B cell (primary cell): ENCODE data around the gene ATP7B. TPM values are rescaled to one million over a fixed set of nuclear protein-coding genes. Genes with fewer than 3 reads are reported as not detected.

Source experiments
- ATAC-seq: fragments of 200-7000 bp; cut with Tn5 transposase; one replicate; pipeline ENCODE4 v1.10.0; 2021; ENCODE audit warnings: low read depth, mild to moderate bottlenecking, moderate number of reproducible peaks, moderate library complexity
- CTCF ChIA-PET: fragments of 350-600 bp; sonication (Branson Sonifier 250); formaldehyde crosslinking; loops from one replicate; lab custom pipeline; 2021; ENCODE audit warnings: antibody characterized with exemption, inconsistent platforms; lab: Charles Lee
- POLR2A ChIA-PET: fragments of 350-600 bp; sonication (Branson Sonifier 250); formaldehyde crosslinking; loops from one replicate; lab custom pipeline; 2021; ENCODE audit warnings: antibody characterized with exemption; lab: Charles Lee
- DNase-seq: peaks from one replicate; pipeline ENCODE4 v3.0.0; 2013
- H2AFZ ChIP-seq: 2 replicates; pipeline ENCODE4 v1.6.1; 2012; ENCODE audit warnings: mild to moderate bottlenecking, low read depth, low read length; ENCODE audit not compliant: insufficient read depth, poor library complexity, severe bottlenecking
- H3K27ac ChIP-seq, 2 donors: 1 replicate in 1 of 2; 2 replicates in 1 of 2; pipeline ENCODE4 v1.5.1; 2012 to 2013; ENCODE audit warnings: low read length in 2 of 2, mild to moderate bottlenecking in 2 of 2, moderate library complexity in 1 of 2
- H3K27me3 ChIP-seq, 4 experiments: fragments of 200-600 bp in 1 of 4; sonication (generic) in 1 of 4; replicated peaks in 1 of 4; 1 replicate in 2 of 4; 2 replicates in 2 of 4; pipeline versions ENCODE4 v1.6.1 to v1.7.0; 2013 to 2016; ENCODE audit warnings: low read length in 3 of 4, mild to moderate bottlenecking in 2 of 4, mixed read lengths in 1 of 4, moderate library complexity in 1 of 4; ENCODE audit not compliant: insufficient read depth in 4 of 4, control insufficient read depth in 3 of 4; ENCODE audit errors: control extremely low read depth in 1 of 4
- H3K36me3 ChIP-seq, 2 experiments: replicated peaks in 1 of 2; 1 replicate in 1 of 2; 2 replicates in 1 of 2; pipeline versions ENCODE4 v1.6.1 to v1.7.1; 2013; ENCODE audit warnings: low read length in 1 of 2; ENCODE audit not compliant: insufficient read depth in 2 of 2, control insufficient read depth in 1 of 2; ENCODE audit errors: control extremely low read depth in 1 of 2, extremely low read depth in 1 of 2
- H3K4me1 ChIP-seq, 2 donors: fragments of 200-600 bp in 1 of 2; sonication (generic) in 1 of 2; 1 replicate in 1 of 2; 2 replicates in 1 of 2; pipeline versions ENCODE4 v1.5.1 to v1.6.1; 2013 to 2017; ENCODE audit warnings: low read length in 2 of 2; ENCODE audit not compliant: control insufficient read depth in 2 of 2, insufficient read depth in 2 of 2
- H3K4me2 ChIP-seq: replicated peaks from 2 replicates; pipeline ENCODE3; 2012; ENCODE audit warnings: mild to moderate bottlenecking, low read depth, low read length; ENCODE audit not compliant: poor library complexity, severe bottlenecking
- H3K4me3 ChIP-seq, 5 experiments: fragments of 200-600 bp in 1 of 5; sonication (generic) in 1 of 5; 1 replicate in 3 of 5; 2 replicates in 2 of 5; pipeline versions ENCODE4 v1.5.1 to v1.7.0; 2011 to 2016; ENCODE audit warnings: low read length in 4 of 5, mild to moderate bottlenecking in 4 of 5, low read depth in 2 of 5, control low read depth in 1 of 5, moderate library complexity in 1 of 5; ENCODE audit not compliant: insufficient read depth in 1 of 5; ENCODE audit errors: control extremely low read depth in 1 of 5, extremely low read depth in 1 of 5
- H3K79me2 ChIP-seq: fragments of 200-600 bp; sonication (generic); one replicate; pipeline ENCODE4 v1.6.0; 2016; ENCODE audit warnings: low read length; ENCODE audit not compliant: control insufficient read depth, insufficient read depth
- H3K9ac ChIP-seq: fragments of 200-600 bp; sonication (generic); 2 replicates; pipeline ENCODE4 v1.6.1; 2017; ENCODE audit warnings: mild to moderate bottlenecking, low read length, moderate library complexity
- H3K9me3 ChIP-seq, 3 donors: one replicate each; pipeline versions ENCODE4 v1.6.1 to v1.7.1; 2013; ENCODE audit warnings: low read length in 2 of 3; ENCODE audit not compliant: control insufficient read depth in 2 of 3, insufficient read depth in 1 of 3; ENCODE audit errors: control extremely low read depth in 1 of 3
- H4K20me1 ChIP-seq: 2 replicates; pipeline ENCODE4 v1.6.0; 2012; ENCODE audit warnings: mild to moderate bottlenecking, low read length; ENCODE audit not compliant: insufficient read depth, control insufficient read depth, poor library complexity, severe bottlenecking
- H3K27ac Mint-ChIP-seq: one replicate; pipeline ENCODE4 v1.8.0; 2021; ENCODE audit warnings: mixed read lengths
- H3K27me3 Mint-ChIP-seq: one replicate; pipeline ENCODE4 v1.8.0; 2021; ENCODE audit warnings: mixed read lengths
- H3K4me1 Mint-ChIP-seq: one replicate; pipeline ENCODE4 v1.8.0; 2021; ENCODE audit warnings: mixed read lengths
- H3K4me3 Mint-ChIP-seq: one replicate; pipeline ENCODE4 v1.8.0; 2021; ENCODE audit warnings: mixed read lengths
- H3K9me3 Mint-ChIP-seq: one replicate; pipeline ENCODE4 v1.8.0; 2022; ENCODE audit warnings: mixed read lengths; ENCODE audit not compliant: insufficient read depth
- EZH2 ChIP-seq: IDR thresholded peaks from 2 replicates; pipeline ENCODE4 v1.6.1; 2012; ENCODE audit warnings: borderline replicate concordance, low read depth, mild to moderate bottlenecking, moderate library complexity, low read length; ENCODE audit not compliant: insufficient read depth, poor library complexity, severe bottlenecking
- WGBS: methylation state at CpG from one replicate; pipeline ENCODE4 v1.1.5; 2013; ENCODE audit warnings: missing lambda C conversion rate; ENCODE audit not compliant: insufficient coverage; 5-methylcytosine and 5-hydroxymethylcytosine counted together
- intact Hi-C: fragments of 100-400 bp; cut with micrococcal nuclease; formaldehyde crosslinking; loops from one replicate; pipeline ENCODE4 v1.10.0; 2022
- polyA plus RNA-seq: library from polyadenylated mRNA; depleted of rRNA; stranded (reverse); fragments of >200 nt; gene quantifications from 2 replicates; pipeline ENCODE4 v1.2.3, GENCODE V29; 2012
- total RNA-seq, 2 donors: library from RNA; stranded (reverse); fragments of 120-200 nt in 1 of 2; gene quantifications; 1 replicate in 1 of 2; 2 replicates in 1 of 2; pipeline versions ENCODE4 v1.2.3 to v1.2.4, GENCODE V29; 2013 to 2022
- TF ChIP-seq, protein P1 (sequence below): fragments of 200-600 bp; IDR thresholded peaks from one replicate; pipeline ENCODE4 v1.8.0; 2022; ENCODE audit warnings: antibody characterized with exemption, mild to moderate bottlenecking

ATP7B gene
- total and polyA plus RNA-seq, 2 donors (not counting 1 experiment from before 2014, with no cell fraction given): 0.10 to 0.91 TPM

DNA sequence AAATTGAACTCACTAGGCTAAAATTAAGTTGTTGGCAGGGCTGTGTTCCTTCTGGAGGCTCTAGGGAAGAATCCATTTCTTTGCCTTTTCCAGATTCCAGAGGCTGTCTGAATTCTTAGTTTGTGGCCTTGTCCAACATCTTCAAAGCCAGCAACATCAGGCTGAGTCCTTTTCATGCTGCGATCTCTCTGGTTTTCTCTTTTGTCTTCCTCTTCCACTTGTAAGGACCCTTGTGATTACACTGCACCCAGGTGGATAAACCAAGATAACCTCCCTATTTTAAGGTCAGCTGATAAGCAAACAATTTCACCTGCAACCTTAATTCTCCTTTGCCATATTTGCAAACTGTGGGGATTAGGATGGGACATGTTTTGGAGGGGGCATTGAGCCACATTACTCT lies 24.8 kb upstream of the ATP7B start:
- no peaks in the 10 kb centered on the region for H3K79me2 ChIP-seq
- POLR2A ChIA-PET: no interaction called here
- H3K4me2 ChIP-seq: no peak overlapping the region
- no peak overlapping the region for H3K4me3 ChIP-seq
- Mint-ChIP-seq H3K27me3 (no peaks in the 10 kb centered on the region), H3K4me1 (peaks cover 3% of the 10 kb centered on the region), H3K9me3 (no peaks in the 10 kb centered on the region), H3K4me3 (no peak overlapping the region), H3K27ac (no peak overlapping the region)
- H3K9ac ChIP-seq: no peak overlapping the region
- no peaks in the 10 kb centered on the region for H3K27me3 ChIP-seq
- intact Hi-C loops: no loop called here
- TF ChIP-seq, protein P1, sequence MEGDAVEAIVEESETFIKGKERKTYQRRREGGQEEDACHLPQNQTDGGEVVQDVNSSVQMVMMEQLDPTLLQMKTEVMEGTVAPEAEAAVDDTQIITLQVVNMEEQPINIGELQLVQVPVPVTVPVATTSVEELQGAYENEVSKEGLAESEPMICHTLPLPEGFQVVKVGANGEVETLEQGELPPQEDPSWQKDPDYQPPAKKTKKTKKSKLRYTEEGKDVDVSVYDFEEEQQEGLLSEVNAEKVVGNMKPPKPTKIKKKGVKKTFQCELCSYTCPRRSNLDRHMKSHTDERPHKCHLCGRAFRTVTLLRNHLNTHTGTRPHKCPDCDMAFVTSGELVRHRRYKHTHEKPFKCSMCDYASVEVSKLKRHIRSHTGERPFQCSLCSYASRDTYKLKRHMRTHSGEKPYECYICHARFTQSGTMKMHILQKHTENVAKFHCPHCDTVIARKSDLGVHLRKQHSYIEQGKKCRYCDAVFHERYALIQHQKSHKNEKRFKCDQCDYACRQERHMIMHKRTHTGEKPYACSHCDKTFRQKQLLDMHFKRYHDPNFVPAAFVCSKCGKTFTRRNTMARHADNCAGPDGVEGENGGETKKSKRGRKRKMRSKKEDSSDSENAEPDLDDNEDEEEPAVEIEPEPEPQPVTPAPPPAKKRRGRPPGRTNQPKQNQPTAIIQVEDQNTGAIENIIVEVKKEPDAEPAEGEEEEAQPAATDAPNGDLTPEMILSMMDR: no peak
- no peak for TF ChIP-seq EZH2
- no peaks in the 10 kb centered on the region for H3K36me3 ChIP-seq
- CTCF ChIA-PET: no interaction called here
- peaks cover 0 to 2% (median 0%) of the 10 kb centered on the region in 3 donors for H3K9me3 ChIP-seq
- 100% methylated on average over 1 of the region's 1 CpG for WGBS
- H4K20me1 ChIP-seq: peaks cover 9% of the 10 kb centered on the region
- no peak overlapping the region for H2AFZ ChIP-seq
- H3K27ac ChIP-seq: no peak overlapping the region
- DNase-seq (no peak), ATAC-seq (no peak)
- no peaks in the 10 kb centered on the region for H3K4me1 ChIP-seq

DNA sequence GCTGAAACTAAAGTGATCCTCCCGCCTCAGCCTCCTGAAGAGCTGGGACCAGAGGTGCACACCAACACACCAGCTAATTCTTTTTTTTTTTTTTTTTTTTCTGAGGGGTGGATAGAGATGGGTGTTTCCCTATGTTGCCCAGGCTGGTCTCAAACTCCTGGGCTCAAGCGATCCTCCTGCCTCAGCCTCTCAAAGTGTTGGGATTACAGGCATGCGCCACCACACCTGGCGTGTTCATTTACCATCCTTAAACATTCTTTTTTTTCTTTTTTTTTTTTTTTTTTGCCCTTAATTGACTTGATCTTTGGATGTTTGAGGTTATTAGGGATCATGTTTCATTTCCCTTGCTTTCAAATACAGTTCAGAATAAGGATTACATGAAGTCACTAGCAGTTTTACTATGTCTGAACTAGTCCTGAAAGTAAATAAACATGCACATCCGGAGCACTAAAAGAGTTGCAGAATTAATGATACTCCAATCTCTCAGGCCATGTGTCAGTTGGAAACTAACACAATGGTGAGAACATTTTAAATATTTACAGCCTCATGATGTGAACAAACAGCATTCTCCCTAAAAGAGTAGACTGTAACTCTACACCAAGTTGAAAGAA lies 23.5 kb upstream of the ATP7B start:
- TF ChIP-seq, protein P1: no peak
- no peak for TF ChIP-seq EZH2
- WGBS: no CpG with 5 or more reads among the region's 5 CpGs
- intact Hi-C loops: no loop called here
- POLR2A ChIA-PET: no interaction called here
- DNase-seq (no peak), ATAC-seq (no peak)
- Histone ChIP-seq H3K27ac (no peak overlapping the region), H3K4me3 (no peak overlapping the region), H3K9ac (no peak overlapping the region), H3K9me3 (no peaks in the 10 kb centered on the region), H3K79me2 (no peaks in the 10 kb centered on the region), H3K4me1 (no peaks in the 10 kb centered on the region), H3K36me3 (peaks cover 0 to 3% of the 10 kb centered on the region in 2 experiments), H3K27me3 (no peaks in the 10 kb centered on the region), H3K4me2 (no peak overlapping the region), H2AFZ (no peak overlapping the region), H4K20me1 (peaks cover 9% of the 10 kb centered on the region)
- CTCF ChIA-PET: interaction anchor here (0.8 kb wide), 1 partner anchor 56 kb away, joined by 3 read pairs; no protein-coding TSS in a partner anchor
- H3K4me3 Mint-ChIP-seq: no peak overlapping the region
- H3K4me1 Mint-ChIP-seq: peaks cover 5% of the 10 kb centered on the region
- H3K9me3 Mint-ChIP-seq: no peaks in the 10 kb centered on the region
- no peaks in the 10 kb centered on the region for H3K27me3 Mint-ChIP-seq
- no peak overlapping the region for H3K27ac Mint-ChIP-seq
